ENCODE results near the gene FAM118B. TPM values are rescaled to one million over a fixed set of nuclear protein-coding genes. Genes with fewer than 3 reads are reported as not detected.
"Not testable (repeated sequence)": the region's sequence is repeated elsewhere in the genome, so short reads cannot be mapped to it uniquely, and the experiment has no call there.

Gene FAM118B
- polyA plus RNA-seq, 1 donor = 19.8 TPM

GRCh38 chr11:126217491-126217890, 5.9 kb downstream of the FAM118B start:
- no peak for DNase-seq (ENCODE audit: low read depth)

GRCh38 chr11:126219547-126219946, 8.0 kb downstream of the FAM118B start:
- no peak for DNase-seq (ENCODE audit: low read depth)

- no peak for DNase-seq (ENCODE audit: low read depth)
Measured at GRCh38 chr11:126224647-126225294, 13.2 kb downstream of the FAM118B start.

GRCh38 chr11:126225295-126225665, 13.7 kb downstream of the FAM118B start:
- no peak for DNase-seq (ENCODE audit: low read depth)

GRCh38 chr11:126226334-126227084, 14.9 kb downstream of the FAM118B start:
- DNase-seq (ENCODE audit: low read depth) = no peak

- no peak for DNase-seq (ENCODE audit: low read depth)
Measured at GRCh38 chr11:126229858-126230540, 18.4 kb downstream of the FAM118B start.

GRCh38 chr11:126231725-126232459, 20.3 kb downstream of the FAM118B start:
- no peak for DNase-seq (ENCODE audit: low read depth)

GRCh38 chr11:126232683-126233082, 21.1 kb downstream of the FAM118B start:
- no peak for DNase-seq (ENCODE audit: low read depth)

- DNase-seq (ENCODE audit: low read depth) = no peak
Measured at GRCh38 chr11:126233391-126233790, 21.8 kb downstream of the FAM118B start.

- no peak for DNase-seq (ENCODE audit: low read depth)
Measured at GRCh38 chr11:126246636-126247035, 35.1 kb downstream of the FAM118B start.

- no peak for DNase-seq (ENCODE audit: low read depth)
Measured at GRCh38 chr11:126253265-126253664, 41.7 kb downstream of the FAM118B start.

GRCh38 chr11:126254819-126255218, 43.2 kb downstream of the FAM118B start:
- DNase-seq (ENCODE audit: low read depth) = no peak

- DNase-seq (ENCODE audit: low read depth) = not testable (repeated sequence)
Measured at GRCh38 chr11:126255507-126255906, 43.9 kb downstream of the FAM118B start.

GRCh38 chr11:126256216-126256615, 44.6 kb downstream of the FAM118B start:
- no peak for DNase-seq (ENCODE audit: low read depth)

GRCh38 chr11:126257144-126257543, 45.6 kb downstream of the FAM118B start:
- no peak for DNase-seq (ENCODE audit: low read depth)

- no peak for DNase-seq (ENCODE audit: low read depth)
Measured at GRCh38 chr11:126257764-126258163, 46.2 kb downstream of the FAM118B start.

GRCh38 chr11:126262216-126262615, 50.6 kb downstream of the FAM118B start:
- no peak for DNase-seq (ENCODE audit: low read depth)

- no peak for DNase-seq (ENCODE audit: low read depth)
Measured at GRCh38 chr11:126263489-126263888, 51.9 kb downstream of the FAM118B start.

- DNase-seq (ENCODE audit: low read depth) = no peak
Measured at GRCh38 chr11:126265811-126266210, 54.2 kb downstream of the FAM118B start.

- DNase-seq (ENCODE audit: low read depth) = no peak
Measured at GRCh38 chr11:126267650-126268049, 56.1 kb downstream of the FAM118B start.

- DNase-seq (ENCODE audit: low read depth) = no peak
Measured at GRCh38 chr11:126268361-126268707, 56.8 kb downstream of the FAM118B start.
